ENCODE data around the gene DNAH2.

DNA sequence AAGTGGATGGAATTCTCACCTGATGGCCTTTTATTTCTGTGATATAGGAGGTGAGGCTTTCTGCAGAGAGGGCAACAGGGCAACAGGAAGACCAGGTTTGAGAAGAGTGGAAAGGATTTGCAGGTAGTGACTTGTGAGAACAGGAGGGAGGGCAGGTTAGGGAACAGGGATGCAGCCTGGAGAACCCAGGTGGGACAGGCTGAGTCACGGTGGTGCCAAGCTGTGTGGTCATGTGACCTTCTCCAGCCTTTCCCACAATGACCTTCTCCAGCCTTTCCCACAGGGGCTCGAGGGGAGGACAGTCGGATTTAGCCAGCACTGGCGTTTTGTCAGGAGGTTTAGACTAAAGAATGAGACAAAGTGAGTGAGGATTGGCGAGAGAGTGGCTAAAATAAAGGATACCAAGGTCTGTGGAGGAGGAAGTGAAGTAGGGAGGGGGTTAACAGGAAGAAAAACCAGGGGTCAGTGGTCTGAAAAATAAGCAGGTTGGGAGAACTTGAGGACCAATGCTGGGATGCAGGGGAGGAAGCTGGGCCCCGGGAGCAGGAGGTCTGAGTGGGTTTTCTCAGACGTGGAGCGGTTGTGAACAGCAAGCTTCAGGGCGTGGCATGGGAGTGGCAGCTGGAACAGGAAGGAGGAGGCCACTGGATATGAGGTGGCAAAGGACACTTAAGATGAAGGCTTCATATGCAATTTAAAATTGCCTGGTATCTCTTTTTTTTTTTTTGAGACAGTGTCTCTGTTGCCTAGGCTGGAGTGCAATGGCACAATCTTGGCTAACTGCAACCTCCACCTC, 37.7 kb downstream of the DNAH2 start:
- TF ChIP-seq EZH2 (IDR thresholded peaks at IDR 0.05; ENCODE audit: borderline replicate concordance, low read depth, low read length, severe bottlenecking) (no peak), CTCF (IDR thresholded peaks at IDR 0.05; ENCODE audit: extremely low read depth in 1 of 2, insufficient read depth in 1 of 2, low read depth in 1 of 2, low read length in 2 of 2) (no peak), JUN (IDR thresholded peaks at IDR 0.05; ENCODE audit: borderline replicate concordance, insufficient read depth, insufficient read length, low read depth) (no peak), POLR2A (IDR thresholded peaks at IDR 0.05; ENCODE audit: low read depth, low read length) (no peak), GATA2 (IDR thresholded peaks at IDR 0.05; ENCODE audit: insufficient read depth, insufficient read length, low read depth, low read length) (no peak)
